Suppressor macrophage treated with lipopolysaccharide for 1 hour (primary cell): ENCODE results near the gene CTRL.
A peak's percentile ranks its signal among the peaks of the same experiment; 100 is the strongest.
"Not testable (repeated sequence)": the region's sequence is repeated elsewhere in the genome, so short reads cannot be mapped to it uniquely, and the experiment has no call there.

Source experiments
- DNase-seq, 3 donors: peaks; one replicate each; pipeline ENCODE4 v3.0.0-alpha.2; 2020 to 2022

The CTRL gene

DNA sequence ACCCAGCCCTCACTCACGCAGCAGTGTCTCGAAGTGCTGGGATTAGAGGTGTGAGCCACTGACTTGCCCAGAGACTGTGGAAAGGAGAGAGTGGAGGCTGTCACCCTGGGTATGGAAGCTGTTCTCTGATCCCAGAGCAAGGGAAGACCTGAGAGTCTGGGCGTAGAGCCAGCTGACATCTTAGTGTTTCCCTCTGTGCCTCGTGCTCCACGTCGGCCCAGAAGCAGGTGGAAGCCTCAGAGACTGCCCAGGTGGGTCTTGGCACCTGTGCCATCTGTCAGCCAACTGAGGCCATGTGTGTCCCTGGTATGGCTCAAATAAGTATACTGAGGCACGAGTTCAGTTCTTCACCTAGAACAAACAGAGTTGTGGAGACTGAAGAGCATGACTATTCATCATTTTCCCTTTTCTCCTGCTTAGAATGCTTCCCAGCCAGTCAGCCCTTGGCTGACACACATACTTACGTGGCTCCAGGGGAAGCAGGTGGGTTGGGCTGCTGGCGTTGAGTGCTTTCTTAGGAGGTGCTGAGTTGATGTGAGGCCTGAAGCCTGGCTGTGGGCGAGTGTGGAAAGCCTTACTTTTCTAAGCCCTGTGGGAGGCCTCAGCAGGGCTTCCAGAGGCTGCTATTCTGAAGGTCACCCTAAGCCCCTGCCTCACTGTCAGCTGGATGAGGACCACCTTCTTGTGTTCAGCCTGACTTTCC lies 8.1 kb downstream of the CTRL start:
- DNase-seq, result no peak

DNA sequence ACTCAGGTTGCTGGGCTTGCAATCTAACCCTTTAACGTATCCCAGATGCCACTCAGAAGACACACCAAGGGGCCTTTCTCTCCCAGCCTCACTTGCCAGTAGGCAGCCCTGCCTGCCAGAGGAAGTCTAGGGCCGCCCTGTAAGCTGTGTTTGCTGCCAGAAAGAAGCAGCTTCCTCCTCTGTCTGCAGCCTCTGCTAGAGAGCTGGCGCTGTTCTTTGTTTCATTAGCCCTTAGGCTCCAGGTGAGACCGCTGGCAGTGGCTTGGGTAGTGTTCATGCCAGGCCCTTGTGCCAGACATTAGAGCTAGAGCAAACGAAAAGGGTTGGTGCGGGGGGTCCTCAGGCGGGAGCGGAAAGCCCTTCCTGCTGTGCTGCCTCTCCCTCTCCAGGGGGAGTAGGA lies 8.9 kb downstream of the CTRL start:
- no peak for DNase-seq

DNA sequence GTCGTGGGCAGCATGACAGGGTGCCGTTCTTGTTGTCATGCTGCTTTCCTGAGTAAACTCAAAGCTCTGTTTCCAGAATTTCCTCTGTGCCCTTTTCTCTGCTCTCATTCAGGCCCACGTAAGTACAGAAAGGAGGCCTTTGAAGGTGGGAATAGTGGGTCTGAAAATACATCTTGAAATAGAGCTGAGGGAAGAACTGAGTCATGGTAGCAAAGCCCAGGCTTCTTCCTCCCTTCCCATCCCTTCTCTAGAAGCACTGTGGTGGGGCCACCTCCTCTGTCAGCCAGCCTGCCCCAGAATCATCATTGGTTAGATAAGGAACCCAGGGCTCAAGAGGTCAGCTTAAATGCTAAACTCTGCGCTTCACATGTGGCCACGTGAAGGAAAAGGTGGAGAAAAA lies 9.4 kb downstream of the CTRL start:
- no peak for DNase-seq

DNA sequence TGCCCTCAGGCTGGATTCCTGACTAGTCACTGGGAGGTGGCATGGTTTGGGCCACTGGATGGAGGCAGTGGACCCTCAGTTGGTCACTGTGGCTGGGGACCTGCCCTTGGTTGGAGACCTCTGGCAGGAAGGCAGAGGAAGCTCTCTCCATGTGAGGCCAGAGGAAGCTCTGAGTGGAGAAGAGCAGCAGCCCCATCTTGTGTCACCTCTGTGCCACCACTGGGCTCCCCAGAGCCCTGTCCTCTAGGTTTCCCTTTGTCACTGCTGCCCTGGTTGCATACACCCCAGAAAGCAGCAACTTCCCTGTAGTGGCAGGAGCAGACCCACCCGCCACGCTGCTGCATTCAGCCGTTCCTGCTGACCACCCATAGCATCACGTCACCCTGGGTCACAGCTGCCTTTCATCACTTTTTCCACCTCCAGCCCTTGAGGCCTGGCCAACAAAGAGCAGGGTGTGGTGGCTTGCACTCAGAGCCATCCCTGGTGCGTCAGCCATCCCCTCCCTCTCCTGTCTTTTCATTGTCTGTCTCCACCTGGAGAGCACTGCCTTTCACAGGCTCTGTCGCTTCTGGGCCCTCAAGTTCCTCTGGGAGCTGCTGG lies 11.9 kb downstream of the CTRL start:
- DNase-seq, result peak in 1 of 3 donors; percentile 3

DNA sequence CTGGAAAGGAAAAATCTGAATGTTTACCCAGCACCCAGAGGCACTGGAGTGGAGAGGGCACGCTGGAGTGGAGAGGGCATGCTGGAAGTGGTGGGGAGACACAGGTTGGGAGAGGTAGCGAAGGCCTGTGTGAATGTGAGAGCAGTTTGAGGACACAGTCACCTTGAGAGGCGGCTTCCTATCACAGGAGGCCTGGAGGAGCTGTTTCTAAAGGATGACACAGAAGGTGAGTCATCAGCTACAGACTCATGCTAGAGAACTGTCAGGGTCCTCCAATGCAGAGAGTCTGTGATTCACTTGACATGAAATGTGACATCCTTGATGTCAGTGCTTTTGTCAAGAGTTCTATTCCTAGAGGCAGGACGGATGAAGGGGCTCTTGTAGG lies 13.8 kb downstream of the CTRL start:
- DNase-seq, result peak; percentile 58 to 73 (median 71)

DNA sequence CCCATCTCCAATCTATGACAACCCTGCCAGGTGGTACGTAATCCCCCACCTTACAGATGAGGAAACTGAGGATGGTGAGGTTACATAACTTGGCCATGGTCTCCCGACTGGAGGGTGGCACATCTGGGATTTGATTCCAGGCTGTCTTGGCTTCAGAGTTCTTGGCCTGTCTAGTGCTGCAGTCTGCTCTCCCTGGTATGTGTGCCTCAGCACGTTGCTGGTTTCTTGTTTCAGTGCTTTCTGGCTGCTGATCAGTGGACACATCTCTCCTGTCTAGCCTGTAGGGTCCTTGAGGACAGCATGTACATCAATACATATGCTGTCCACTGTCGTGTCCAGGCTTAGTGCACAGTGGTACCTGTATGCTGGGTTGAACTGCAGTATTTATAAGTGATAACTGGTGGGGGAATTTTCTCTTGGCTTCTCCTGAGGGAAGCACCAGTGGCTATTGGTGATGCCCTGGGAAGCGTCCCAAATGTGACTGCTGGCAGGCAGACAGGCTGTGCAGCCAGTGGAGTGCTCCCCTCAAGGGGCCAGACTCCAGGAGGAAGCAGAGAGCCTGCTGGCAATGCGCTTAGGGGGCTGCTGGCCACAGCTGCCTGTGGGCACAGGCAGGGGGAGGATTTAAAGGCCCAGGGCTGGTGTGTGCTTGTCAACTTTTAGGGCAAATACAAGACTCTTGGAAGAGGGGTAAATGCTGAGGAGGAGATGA lies 14.4 kb downstream of the CTRL start:
- DNase-seq, result no peak

DNA sequence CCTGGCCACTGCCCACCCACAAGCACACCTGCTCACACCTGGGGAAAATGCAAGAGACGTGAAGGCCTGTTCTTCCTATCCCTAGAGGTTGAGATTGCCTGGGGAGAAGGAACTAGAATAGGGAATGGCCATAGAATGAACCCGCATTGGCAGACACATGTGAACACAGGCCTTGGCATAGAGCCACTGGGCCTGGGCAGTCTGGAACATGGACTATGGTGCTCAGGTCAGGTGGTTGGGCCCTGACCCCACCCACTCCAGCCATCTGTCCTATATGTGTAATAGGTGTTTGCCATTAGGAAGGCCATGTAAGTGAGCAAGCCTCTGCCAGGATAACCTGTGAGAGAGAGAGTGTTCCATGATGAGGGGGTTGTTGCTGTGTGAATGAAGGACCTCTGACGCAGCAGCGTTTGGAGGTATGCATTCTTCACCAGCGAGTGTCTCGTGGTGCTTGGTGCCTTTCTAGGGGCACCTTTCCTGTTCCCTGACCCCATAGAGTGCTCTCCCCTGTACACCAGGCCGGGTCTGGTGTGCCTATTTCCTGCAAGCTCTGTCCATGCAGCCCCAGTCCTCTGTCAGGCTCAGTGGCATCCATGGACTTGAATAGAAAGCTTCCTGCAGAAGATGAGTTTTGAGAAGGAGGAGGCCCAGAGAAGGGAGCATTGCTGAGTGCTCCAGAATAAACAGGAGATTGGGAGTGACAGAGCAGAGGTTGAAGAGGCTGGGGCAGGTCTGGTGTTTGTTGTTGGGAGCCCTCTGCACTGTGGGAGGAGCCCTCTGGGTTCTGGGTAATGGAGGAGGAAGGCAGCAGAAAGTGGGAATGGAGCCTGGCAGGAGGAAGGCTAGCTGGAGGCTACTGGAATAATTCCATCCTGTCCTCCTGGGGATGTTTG lies 15.6 kb downstream of the CTRL start:
- no peak for DNase-seq

DNA sequence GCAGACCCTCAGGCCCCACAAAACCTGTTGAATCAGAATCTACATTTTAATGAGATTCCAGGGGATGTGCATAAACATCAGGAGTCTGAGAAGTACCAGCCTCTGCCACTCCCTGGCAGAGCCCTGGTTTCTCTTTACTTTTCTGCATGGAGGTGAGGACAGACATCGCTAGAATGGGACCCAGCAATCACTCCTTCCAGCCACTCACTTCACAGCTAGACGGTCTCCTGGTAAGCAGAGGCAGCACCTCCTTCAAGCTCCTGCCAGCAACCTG lies 16.2 kb downstream of the CTRL start:
- DNase-seq, result not testable (repeated sequence)

DNA sequence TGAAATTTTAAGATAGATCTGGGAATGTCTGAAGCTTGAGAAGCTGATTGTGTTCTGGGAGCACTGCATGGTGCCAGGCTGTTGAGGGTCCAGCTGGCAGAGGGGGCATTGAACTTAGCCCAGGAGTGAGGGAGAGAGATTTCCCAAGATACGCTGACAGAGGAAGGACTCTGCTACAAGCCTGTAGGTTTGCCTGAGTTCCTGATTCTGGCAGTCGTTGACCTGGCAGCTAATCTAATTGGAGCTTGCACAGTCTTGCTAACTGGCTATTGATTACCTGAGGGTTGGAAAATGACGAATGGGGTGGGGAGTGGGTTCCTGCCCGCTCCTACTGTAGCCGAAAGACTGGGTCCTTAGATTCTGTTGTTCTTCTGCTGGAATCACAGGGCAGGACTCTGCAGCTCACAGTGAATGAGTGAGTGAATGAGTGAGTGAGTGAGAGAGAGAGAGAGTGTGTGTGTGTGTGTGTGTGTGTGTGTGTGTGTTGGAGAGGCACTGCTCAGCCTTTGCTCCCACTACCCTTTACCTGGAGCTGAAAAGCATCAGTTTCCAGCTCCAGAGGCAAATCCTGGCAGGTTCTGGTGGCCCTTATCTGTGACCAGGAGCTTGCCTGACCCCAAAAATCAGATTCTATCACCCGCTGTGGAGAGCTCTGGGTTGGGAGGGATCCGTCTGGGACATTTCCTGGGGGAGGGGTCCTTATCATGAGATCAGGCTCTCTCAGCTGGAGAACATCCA lies 16.7 kb downstream of the CTRL start:
- no peak for DNase-seq

DNA sequence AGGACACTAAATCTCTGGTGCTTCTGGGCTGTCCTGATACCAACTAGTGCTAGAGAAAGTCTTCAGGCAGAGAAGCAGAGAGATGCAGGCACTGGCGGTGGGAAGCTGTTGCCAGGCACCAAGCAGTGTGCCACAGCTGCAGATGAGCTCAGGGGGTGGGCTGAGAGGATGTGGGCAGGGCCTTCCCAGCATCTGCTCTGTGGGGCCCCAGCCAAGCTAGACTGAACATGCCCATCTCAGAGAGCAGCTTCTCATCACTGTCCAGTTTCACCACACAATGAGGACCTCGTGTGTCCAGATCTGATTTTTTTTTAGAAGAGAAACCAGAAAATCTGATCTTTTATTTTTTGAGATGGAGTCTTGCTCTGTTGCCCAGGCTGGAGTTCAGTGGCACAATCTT lies 21.5 kb downstream of the CTRL start:
- no peak for DNase-seq

DNA sequence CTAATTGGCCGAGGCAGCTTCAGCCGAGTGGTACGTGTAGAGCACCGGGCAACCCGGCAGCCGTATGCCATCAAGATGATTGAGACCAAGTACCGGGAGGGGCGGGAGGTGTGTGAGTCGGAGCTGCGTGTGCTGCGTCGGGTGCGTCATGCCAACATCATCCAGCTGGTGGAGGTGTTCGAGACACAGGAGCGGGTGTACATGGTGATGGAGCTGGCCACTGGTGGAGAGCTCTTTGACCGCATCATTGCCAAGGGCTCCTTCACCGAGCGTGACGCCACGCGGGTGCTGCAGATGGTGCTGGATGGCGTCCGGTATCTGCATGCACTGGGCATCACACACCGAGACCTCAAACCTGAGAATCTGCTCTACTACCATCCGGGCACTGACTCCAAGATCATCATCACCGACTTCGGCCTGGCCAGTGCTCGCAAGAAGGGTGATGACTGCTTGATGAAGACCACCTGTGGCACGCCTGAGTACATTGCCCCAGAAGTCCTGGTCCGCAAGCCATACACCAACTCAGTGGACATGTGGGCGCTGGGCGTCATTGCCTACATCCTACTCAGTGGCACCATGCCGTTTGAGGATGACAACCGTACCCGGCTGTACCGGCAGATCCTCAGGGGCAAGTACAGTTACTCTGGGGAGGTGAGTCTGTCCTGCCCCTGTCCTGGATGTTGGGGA lies 22.5 kb downstream of the CTRL start:
- no peak for DNase-seq

DNA sequence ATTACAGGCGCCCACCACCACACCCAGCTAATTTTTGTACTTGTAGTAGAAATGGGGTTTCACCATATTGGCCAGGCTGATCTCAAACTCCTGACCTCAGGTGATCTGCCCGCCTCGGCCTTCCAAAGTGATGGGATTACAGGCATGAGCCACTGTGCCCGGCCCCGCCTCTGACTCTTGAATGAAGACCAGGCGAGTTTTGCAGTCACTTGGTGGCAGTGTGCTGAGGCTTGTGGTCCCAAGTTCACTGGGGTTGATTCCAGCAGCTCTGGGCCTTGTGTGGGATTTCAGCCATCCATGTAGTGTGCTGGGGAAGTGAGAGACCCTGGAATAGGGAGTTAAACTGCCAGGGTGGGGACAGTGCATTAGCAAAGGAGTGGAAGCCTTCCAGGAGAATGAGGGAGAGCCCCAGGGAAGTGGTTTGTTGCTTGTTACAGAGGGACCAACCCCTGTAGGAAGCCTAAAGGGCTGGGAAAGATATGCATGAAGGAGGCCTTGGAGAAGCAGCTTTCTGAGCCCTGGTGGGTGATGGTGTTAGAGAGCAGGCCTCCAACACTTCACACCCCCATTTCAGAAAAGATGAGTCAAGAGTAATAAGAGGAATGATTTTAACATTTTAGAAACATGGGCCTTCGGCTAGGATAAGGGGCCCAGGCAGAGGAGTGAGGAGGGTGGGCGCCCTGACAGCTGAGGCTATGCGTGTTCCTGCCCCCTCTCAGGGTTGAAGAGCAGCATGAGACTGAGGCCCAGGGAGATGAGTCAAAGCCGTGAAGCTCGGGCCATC lies 24.1 kb downstream of the CTRL start:
- no peak for DNase-seq

DNA sequence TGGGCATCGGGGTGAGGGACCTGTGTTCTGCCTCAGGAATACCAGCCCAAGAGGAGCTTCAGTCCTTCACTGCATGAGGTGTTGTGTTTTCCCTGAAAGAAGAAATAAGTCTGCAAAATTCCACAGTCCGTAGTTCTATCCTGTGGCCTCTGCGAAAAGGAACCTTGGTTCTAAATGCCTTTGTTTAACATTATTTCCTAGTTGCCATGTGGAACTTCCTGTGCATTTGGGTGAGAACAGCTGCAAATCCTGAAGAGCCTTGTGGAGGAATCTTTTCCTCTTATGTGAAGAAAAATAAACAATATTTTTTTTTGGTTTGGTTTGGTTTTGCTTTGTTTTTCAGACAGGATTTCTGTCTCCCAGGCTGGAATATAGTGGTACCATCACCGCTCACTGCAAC lies 28.8 kb downstream of the CTRL start:
- no peak for DNase-seq

DNA sequence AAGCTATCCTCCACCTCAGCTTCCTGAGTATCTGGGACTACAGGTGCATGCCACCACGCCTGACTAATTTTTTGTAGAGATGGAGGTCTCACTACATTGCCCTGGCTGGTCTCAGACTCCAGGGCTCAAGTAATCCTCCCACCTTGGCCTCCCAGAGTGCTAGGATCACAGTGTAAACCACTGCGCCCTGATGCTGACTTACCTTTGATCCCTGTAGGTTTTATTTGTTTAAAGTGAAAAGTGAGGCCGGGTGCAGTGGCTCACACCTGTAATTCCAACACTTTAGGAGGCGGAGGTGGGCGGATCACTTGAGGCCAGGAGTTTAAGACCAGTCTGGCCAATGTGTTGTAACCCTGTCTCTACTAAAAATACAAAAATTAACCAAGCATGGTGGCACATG lies 29.9 kb downstream of the CTRL start:
- no peak for DNase-seq

DNA sequence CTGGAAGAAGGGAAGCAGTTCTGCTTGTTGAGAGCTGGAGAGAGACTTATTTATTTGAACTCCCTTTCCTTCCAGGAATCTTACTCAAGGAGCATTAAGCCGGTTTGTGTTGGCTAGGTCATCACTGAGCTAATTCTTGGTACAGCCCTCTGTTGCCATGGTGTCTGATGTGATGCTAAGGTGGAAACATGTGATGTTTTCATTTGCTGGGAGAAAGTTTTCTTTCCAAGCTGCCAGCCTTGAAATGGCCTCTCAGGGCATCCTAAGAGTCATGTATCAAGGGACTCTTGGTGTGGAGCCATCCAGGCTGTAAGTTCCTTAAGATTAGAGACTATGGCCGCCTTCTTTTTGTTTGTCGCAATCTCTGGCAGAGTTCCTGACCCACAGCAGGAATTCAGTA lies 34.4 kb downstream of the CTRL start:
- DNase-seq, result no peak

DNA sequence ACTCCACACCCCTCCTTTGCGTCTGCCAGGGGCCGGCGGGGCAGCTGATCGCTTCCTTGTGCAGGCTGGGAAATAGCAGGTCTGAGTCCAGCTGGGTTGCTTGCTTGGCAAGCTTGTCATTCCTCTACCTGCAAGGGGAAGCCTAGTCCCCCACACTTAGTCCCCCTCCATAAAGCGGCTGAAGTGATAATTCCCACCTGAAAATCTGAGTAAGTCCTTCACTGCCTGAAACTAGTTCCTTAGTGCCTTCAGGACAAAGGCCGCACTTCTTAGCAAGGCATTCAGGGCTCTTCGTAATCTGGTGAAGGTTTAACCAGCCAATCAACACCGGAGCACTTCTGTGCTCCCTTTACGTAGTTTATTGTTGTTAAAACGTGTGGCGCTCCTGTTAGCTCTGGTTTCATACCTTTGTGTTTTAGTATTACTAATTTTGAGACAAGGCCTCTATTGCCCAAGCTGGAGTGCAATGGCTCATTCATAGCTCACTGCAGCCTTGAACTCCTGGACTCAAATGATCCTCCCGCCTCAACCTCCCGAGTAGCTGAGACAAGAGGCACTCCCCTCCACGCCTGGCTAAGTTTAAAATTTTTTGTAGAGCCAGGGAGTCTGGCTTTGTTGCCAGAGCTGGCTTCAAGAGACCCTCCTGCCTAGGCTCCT lies 37.8 kb downstream of the CTRL start:
- DNase-seq, result peak in 2 of 3 donors; percentile 2 to 28

DNA sequence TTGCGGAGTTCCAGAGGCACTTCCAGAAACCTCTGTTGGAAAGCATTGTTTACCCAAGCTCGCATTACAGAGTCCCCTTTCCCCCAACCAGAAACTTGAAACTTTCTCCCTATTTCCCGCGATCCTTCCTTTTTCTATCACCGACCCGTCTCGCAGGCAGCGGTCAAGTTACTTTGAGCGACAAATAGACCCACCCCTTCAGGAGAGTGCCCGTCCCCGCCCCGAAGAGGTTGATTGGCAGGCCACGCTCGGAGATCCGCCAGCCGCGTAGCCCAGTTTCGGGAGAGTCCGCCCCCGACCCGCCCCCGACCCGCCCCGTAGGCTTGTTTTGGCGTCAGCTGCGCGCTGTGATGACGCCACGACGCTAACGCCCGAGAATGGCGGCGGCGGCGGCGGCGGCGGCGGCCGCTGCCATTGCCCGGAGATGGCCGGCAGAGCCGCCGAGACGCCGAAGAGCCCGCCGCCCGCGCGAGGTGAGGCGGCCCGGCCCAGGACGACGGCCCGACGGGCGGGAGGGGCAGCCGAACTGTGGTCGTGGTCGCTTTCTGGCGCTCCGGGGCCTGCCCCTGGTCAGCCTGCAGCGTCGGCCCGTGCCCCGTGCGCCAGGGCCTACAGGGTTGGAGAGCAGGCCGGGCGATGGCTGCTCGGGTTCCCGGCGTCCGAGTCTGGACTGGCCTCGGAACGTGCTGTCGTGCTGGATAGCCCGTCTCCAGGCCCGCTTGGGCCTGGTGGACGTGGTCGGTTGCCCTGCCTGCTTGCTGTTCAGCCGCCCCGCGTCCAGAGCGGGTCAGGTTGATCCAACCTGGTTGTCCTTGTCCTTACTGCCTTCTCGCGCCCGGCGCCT lies 38.5 kb downstream of the CTRL start, which contains the start of gene PSKH1:
Gene PSKH1, plus strand, starts transcription at position 356 of the 844 bp plus-strand sequence. CDS start 15,496 bp downstream, outside the sequence.
- peak; percentile 97 to 99 (median 99) for DNase-seq

DNA sequence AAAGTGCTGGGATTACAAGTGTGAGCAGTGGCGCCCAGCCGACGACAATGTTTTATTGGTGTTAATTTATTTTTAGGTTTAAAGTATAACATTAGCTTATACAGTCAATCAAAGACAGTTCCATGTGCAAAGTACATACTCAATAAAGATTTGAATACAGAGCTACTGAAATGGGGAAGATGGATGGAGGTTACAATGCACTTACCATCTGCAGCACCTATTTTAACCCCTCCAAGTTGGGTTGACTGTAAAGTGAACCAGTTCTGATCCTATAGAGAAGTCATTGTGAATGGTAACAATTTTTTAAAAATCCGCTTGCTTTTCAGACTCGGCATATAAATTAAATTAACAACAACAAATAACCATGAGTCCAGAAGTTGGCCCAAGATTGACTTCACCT lies 39.3 kb downstream of the CTRL start:
- DNase-seq, result no peak

DNA sequence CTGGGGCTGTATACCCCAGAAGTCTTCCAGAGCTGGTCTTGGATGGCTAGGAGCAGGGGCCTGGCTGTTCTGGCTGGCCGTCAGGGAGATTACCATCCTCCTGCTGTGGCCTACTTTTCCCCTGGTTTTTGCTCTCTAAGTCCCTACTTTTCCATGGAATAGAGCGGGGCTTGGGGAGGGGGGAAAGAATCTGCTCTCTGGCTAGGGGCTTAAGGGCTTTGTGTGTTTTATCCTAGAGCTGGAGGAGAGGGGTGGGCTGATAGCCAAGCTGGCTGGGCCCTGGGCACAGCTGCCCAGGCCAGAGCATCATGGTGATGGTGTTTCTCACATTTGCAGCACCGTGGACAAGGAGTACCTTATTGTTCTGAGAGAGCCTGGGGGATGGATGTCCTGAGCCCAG lies 43.3 kb downstream of the CTRL start:
- no peak for DNase-seq

DNA sequence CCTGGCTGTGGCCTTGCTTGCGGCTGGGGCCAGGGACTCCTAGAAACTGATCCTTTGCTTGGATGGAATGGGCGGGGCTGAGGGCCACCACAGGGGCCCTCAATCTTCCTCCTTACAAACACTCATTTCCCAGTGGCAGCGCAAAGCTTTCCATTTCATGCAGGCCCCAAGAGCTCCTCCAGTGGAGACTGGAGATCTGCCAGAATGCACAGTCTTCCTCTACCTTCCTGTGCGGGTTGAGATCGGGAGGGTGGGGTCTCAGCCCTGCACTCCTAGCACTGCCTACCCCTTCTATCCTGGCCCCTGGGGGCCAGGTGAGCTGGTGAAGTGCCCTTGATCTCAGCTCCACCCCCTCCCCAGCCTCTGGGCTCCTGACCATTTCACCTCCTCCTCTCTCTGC lies 45.3 kb downstream of the CTRL start:
- no peak for DNase-seq
